ENCODE data around the gene PSME3.

- no peak for TF ChIP-seq CTCF (IDR thresholded peaks at IDR 0.05)
- no peak for TF ChIP-seq POLR2A (IDR thresholded peaks at IDR 0.05)
Observed at GRCh38 chr17:42877037-42877436, 43.8 kb downstream of the PSME3 start.
